H1 (cell line): ENCODE data around the gene ARHGEF1. TPM values are rescaled to one million over a fixed set of nuclear protein-coding genes. Genes with fewer than 3 reads are reported as not detected.

Source experiments
- microRNA-seq, 2 experiments: library from miRNA; unstranded; fragments of <30 nt; microRNA quantifications; one replicate each; pipeline versions ENCODE4 to v1.2.0, GENCODE V29; 2016 to 2020; ENCODE audit warnings: borderline microRNAs expressed in 2 of 2, borderline number of aligned reads in 2 of 2, borderline replicate concordance in 1 of 2
- polyA plus RNA-seq, 7 experiments: library from polyadenylated mRNA; depleted of rRNA in 3 of 7; stranded (reverse) in 5 of 7; unstranded in 2 of 7; fragments of >200 nt in 5 of 7; fragments of 200-250 nt in 2 of 7; gene quantifications; 1 replicate in 5 of 7; 2 replicates in 1 of 7; 4 replicates in 1 of 7; pipeline versions ENCODE4 v1.2.1 to v1.2.3, GENCODE V29; 2011 to 2013; ENCODE audit warnings: missing spikeins in 2 of 7, mixed read lengths in 2 of 7
- small RNA-seq: library from polyadenylated mRNA; stranded (forward); fragments of <200 nt; extraction: miRNeasy Mini kit (QIAGEN cat#:217004); gene quantifications from one replicate; pipeline ENCODE3, GENCODE V24; 2013; ENCODE audit not compliant: insufficient read depth
- total RNA-seq: library from RNA; stranded (reverse); fragmentation: NEBNext Ultra II Directional; extraction: Animal tissue kit (Norgen Biotek cat#: 25700); gene quantifications from 2 replicates; pipeline ENCODE4 v1.2.1, GENCODE V29; 2021

ARHGEF1 gene
- total and polyA plus RNA-seq, 2 of the 8 experiments (the other 6 are each of a cell fraction or from before 2014, with no cell fraction given), result 23.0 to 49.0 TPM

Small RNA genes within 50 kb of the gene (microRNA-seq; reads per million reads assigned to microRNA genes)
- gene MIR6797, result 0.23 to 0.61 reads per million in 2 experiments

Small RNA genes within 50 kb of the gene (small RNA-seq; reads per million reads assigned to genes)
- gene MIR6797, result 1.9 reads per million, percentile 12 among the genes with 10 or more reads in this experiment

Other genes starting within 250 kb of the ARHGEF1 start
- gene CEACAM7, start 194.9 kb upstream of the ARHGEF1 start, total RNA-seq, result not detected in 2 replicates
- not detected in 2 replicates for gene CEACAM7, start 194.9 kb upstream of the ARHGEF1 start, polyA plus RNA-seq (2011; rRNA removed)
- gene CEACAM5, start 174.6 kb upstream of the ARHGEF1 start, total RNA-seq, result not detected in 2 replicates
- gene CEACAM5, start 174.6 kb upstream of the ARHGEF1 start, polyA plus RNA-seq (2011; rRNA removed), result not detected in 2 replicates
- not detected in 2 replicates for gene CEACAM6, start 127.7 kb upstream of the ARHGEF1 start, total RNA-seq
- not detected in 2 replicates for gene CEACAM6, start 127.7 kb upstream of the ARHGEF1 start, polyA plus RNA-seq (2011; rRNA removed)
- not detected in 2 replicates for gene CEACAM3, start 86.6 kb upstream of the ARHGEF1 start, total RNA-seq
- gene CEACAM3, start 86.6 kb upstream of the ARHGEF1 start, polyA plus RNA-seq (2011; rRNA removed), result not detected in 2 replicates
- not detected in 2 replicates for gene LYPD4, start 38.5 kb upstream of the ARHGEF1 start, total RNA-seq
- gene LYPD4, start 38.5 kb upstream of the ARHGEF1 start, polyA plus RNA-seq (2011; rRNA removed), result 0.06 TPM in 1 of 2 replicates, not detected in the other
- gene DMRTC2, start 38.1 kb upstream of the ARHGEF1 start, total RNA-seq, result not detected in 2 replicates
- not detected in 2 replicates for gene DMRTC2, start 38.1 kb upstream of the ARHGEF1 start, polyA plus RNA-seq (2011; rRNA removed)
- 2,817 and 2,831 TPM in 2 replicates for gene RPS19, start 22.9 kb upstream of the ARHGEF1 start, total RNA-seq
- 5,751 and 9,112 TPM in 2 replicates for gene RPS19, start 22.9 kb upstream of the ARHGEF1 start, polyA plus RNA-seq (2011; rRNA removed)
- 0.54 TPM in 1 of 2 replicates, not detected in the other for gene CD79A, start 5.9 kb upstream of the ARHGEF1 start, total RNA-seq
- 0.77 and 0.83 TPM in 2 replicates for gene CD79A, start 5.9 kb upstream of the ARHGEF1 start, polyA plus RNA-seq (2011; rRNA removed)
- gene ERFL, start 45.3 kb downstream of the ARHGEF1 start, total RNA-seq, result not detected in 2 replicates
- gene ERFL, start 45.3 kb downstream of the ARHGEF1 start, polyA plus RNA-seq (2011; rRNA removed), result 0.08 and 0.12 TPM in 2 replicates
- gene RABAC1, start 76.1 kb downstream of the ARHGEF1 start, total RNA-seq, result 123 and 124 TPM in 2 replicates
- 439 and 585 TPM in 2 replicates for gene RABAC1, start 76.1 kb downstream of the ARHGEF1 start, polyA plus RNA-seq (2011; rRNA removed)
- 35.8 and 41.2 TPM in 2 replicates for gene ATP1A3, start 111.0 kb downstream of the ARHGEF1 start, total RNA-seq
- gene ATP1A3, start 111.0 kb downstream of the ARHGEF1 start, polyA plus RNA-seq (2011; rRNA removed), result 11.1 and 19.2 TPM in 2 replicates
- 42.9 and 45.1 TPM in 2 replicates for gene GRIK5, start 187.0 kb downstream of the ARHGEF1 start, total RNA-seq
- gene GRIK5, start 187.0 kb downstream of the ARHGEF1 start, polyA plus RNA-seq (2011; rRNA removed), result 17.8 and 25.3 TPM in 2 replicates
- gene ZNF574, start 193.0 kb downstream of the ARHGEF1 start, total RNA-seq, result 27.0 and 28.6 TPM in 2 replicates
- 38.8 and 53.8 TPM in 2 replicates for gene ZNF574, start 193.0 kb downstream of the ARHGEF1 start, polyA plus RNA-seq (2011; rRNA removed)
- 6.1 and 7.2 TPM in 2 replicates for gene POU2F2, start 249.3 kb downstream of the ARHGEF1 start, total RNA-seq
- 5.0 and 7.3 TPM in 2 replicates for gene POU2F2, start 249.3 kb downstream of the ARHGEF1 start, polyA plus RNA-seq (2011; rRNA removed)